GM12874 (cell line): Measurements from ENCODE around the gene HOXD11.

Experiments
- TF ChIP-seq, protein P1 (sequence below): IDR thresholded peaks from 2 replicates; pipeline ENCODE4 v1.5.1; 2011; ENCODE audit warnings: low read depth, mild to moderate bottlenecking, control low read depth, low read length, moderate library complexity; ENCODE audit not compliant: insufficient read depth

HOXD11 gene

DNA sequence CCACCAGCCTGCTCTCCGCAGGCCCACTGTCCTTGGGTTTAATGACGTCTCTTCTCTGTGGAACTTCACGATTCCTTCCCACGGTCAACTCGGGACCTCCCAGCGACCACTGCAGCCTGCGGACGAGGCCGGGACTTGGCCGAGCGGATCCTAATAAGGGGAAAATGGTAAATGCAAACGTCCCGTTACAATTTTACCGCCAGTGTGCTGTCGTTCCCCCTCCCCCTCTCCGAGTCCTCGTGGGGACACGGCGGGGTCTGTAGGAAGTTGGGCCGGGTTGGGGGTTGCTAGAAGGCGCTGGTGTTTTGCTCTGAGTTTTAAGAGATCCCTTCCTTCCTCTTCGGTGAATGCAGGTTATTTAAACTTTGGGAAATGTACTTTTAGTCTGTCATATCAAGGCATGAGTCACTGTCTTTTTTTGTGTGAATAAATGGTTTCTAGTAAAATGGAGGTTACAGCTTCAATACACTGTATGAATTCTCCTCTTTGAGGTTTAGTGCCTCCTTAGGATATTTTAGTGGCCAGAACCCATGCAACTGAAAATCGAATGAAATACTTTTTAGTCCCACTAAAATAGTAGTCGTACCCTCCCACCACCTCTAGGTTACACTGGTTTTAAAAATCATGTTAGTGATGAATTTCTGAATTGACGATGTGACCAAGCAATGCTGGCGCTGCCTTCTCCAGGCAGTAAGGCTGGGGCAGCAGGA lies 2.3 kb downstream of the HOXD11 start:
- TF ChIP-seq, protein P1, sequence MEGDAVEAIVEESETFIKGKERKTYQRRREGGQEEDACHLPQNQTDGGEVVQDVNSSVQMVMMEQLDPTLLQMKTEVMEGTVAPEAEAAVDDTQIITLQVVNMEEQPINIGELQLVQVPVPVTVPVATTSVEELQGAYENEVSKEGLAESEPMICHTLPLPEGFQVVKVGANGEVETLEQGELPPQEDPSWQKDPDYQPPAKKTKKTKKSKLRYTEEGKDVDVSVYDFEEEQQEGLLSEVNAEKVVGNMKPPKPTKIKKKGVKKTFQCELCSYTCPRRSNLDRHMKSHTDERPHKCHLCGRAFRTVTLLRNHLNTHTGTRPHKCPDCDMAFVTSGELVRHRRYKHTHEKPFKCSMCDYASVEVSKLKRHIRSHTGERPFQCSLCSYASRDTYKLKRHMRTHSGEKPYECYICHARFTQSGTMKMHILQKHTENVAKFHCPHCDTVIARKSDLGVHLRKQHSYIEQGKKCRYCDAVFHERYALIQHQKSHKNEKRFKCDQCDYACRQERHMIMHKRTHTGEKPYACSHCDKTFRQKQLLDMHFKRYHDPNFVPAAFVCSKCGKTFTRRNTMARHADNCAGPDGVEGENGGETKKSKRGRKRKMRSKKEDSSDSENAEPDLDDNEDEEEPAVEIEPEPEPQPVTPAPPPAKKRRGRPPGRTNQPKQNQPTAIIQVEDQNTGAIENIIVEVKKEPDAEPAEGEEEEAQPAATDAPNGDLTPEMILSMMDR, result no peak

DNA sequence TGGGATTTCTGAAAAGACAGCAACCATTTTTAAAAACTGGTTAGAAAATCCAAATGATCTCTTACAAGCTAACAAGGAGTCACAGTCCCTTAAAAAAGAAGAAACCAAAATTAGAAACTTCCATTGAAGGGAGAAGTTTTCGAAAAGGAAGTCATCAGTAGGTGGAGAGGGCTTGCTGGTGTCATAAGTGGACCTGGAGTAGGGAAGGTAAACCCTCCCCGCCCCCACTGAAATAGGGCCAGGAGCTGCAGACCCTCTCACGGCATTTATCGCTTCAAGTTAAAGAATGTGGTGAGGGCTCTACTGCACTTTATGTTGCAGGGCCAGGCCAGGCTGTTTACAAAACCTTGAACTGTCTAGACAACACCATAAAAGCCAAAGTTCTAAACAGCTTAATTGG lies 2.9 kb downstream of the HOXD11 start:
- TF ChIP-seq, protein P1, result no peak

DNA sequence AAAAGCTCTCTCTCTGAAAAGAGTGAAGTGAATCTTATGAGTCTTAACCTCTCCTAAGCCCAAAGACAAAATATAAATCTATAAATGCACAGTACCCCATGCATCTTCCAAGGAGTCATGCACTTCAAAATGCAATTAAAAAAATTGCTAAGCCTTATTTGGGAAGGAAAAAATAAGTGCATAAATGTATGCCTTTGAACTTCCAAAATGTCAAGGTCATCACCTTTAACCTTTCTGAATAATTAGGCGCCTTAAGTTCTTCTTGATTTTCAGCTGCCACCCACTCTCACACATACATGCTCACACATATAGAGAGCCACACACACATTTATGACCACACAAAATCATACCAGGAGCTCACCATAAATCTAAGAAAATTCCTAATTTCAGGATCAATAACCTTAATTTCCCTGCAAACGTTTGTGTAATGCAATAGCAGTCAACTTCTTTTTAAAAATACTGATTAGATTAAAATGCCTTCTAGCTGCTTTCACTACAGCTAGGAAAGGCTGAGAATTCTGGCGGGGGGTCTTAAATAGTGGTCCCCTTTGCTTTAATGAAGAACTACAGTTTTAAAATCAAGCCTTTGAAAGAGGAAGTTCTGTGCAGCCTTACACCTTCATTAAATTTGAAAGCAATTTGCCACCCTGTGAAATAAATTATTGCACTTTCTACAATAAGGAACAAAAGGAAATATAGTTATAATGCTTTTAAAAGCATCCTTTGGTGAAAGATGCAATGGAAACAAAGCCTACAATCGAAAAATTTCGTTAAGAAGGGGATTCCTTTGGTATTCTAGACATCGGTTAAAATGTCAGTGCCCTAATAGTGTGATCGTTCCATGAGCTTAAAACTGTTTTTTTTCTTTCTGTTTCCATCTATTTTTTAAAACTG lies 3.6 kb downstream of the HOXD11 start:
- TF ChIP-seq, protein P1, result no peak

DNA sequence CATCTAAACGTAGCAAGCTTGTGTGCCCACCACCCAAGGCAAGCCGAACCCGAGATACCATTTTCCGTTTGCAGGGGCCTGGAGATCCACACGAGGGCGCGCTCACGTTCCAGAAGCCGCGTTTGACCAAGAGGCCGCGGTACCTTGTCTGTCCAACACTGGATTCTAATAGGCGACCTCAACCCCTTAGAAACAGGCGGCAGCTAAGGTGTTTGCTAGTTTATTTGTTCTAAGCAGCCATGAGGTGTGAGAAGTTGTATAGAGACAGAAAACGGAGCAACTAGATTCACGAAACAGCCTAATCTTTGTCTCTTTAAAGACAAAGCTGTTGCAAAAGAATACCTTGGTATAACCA lies 4.2 kb downstream of the HOXD11 start:
- TF ChIP-seq, protein P1, result peak; percentile 77

DNA sequence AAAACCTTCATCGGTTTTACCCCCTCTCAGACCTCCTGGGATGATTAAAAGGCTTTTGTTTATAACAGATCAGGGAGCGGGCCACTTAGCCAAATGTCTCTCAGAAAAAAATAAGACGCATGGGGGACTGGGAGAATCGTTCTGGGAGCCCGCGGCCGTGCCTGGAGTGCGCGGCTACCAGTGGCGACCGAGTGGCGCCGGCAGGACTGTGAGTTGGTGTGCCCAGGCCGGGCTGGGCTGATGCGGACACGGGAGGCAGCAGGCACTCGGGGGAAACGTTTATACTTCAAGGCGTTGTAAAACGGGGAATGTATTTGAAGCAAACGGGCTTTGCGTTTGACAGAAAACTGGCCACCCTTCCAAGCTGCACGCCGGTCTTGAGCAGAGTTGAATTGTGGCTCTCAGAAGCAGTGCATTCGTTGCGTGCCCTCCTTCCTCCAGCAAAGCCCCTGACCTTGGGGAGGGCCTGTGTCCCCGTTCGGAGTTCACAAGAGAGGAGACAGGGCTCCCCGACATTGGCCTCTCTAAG lies 4.8 kb downstream of the HOXD11 start:
- TF ChIP-seq, protein P1, result no peak

DNA sequence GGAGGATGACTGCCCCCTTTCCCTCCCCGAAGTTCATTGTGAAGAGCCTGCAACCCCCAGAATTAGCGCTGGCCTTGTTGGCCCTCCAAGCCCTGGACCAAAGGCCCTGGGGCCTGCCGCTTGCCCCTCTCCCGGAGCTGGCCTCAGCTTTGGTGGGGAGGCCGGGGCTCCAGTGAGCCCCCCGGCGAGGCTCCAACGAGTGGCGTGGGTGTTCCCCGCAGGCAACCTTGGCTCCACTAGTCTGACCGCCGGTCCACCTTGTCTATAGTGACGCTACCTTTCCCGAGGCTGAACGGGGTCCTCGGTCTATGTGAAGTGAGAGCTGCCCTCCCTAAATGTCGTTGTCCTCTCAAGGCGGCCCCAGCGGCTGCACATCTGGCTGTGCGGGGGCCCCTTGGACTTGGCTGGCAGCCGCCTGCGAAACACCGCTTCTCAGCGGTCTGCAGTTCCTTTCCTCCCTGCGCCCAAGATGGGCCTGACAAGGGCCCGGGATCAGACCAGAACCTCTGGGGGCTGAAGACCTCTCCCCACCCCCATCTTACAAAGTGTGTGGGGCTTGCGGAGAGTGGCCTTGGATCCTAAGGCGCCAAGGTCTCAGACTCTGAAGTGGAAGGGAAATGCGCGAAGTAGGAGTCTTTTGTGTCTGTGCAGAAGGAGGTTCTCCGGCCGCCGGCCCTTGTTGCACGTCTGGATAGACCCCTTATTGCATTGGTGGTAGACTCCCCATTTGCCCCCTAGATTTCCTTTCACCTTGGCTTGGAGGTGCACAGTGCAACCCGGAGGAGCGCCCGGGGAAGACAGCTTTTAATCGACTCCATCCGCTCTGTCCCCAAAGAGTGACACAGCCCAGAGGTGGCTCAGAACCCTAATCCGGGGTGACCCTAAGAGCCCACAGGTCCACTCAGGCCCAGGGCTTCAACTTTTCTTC lies 5.6 kb downstream of the HOXD11 start:
- TF ChIP-seq, protein P1, result no peak
